Mesenchymal stem cell (in vitro differentiated cells and primary cell): Measurements from ENCODE around the gene PRKAG3.

Source experiments
- DNase-seq: peaks from one replicate; pipeline ENCODE4 v3.0.0-alpha.2; 2013
- H2AFZ ChIP-seq: one replicate; pipeline ENCODE4 v1.6.1; 2013; ENCODE audit warnings: low read depth, mild to moderate bottlenecking, control low read depth, inconsistent platforms, low read length, moderate library complexity
- H2AK5ac ChIP-seq: 2 replicates; pipeline ENCODE4 v1.6.1; 2013; ENCODE audit warnings: low read length, moderate library complexity, mild to moderate bottlenecking, inconsistent platforms; ENCODE audit not compliant: severe bottlenecking
- H2BK120ac ChIP-seq: one replicate; pipeline ENCODE4 v1.6.1; 2013; ENCODE audit warnings: low read depth, mild to moderate bottlenecking, inconsistent platforms, low read length, moderate library complexity
- H2BK12ac ChIP-seq, 2 experiments: one replicate each; pipeline ENCODE4 v1.6.1; 2013; ENCODE audit warnings: inconsistent platforms in 2 of 2, low read length in 2 of 2, mild to moderate bottlenecking in 2 of 2, moderate library complexity in 2 of 2, control low read depth in 1 of 2
- H2BK15ac ChIP-seq: one replicate; pipeline ENCODE4 v1.6.1; 2013; ENCODE audit warnings: mild to moderate bottlenecking, low read depth, inconsistent platforms; ENCODE audit not compliant: poor library complexity, severe bottlenecking
- H2BK5ac ChIP-seq: 2 replicates; pipeline ENCODE4 v1.6.1; 2013; ENCODE audit warnings: low read depth, mild to moderate bottlenecking, low read length, control low read depth, inconsistent platforms; ENCODE audit not compliant: poor library complexity, severe bottlenecking
- H3K14ac ChIP-seq, 2 experiments: one replicate each; pipeline ENCODE4 v1.6.1; 2013; ENCODE audit warnings: inconsistent platforms in 2 of 2, low read length in 2 of 2, control low read depth in 1 of 2, mild to moderate bottlenecking in 1 of 2, moderate library complexity in 1 of 2
- H3K18ac ChIP-seq, 2 experiments: one replicate each; pipeline ENCODE4 v1.6.1; 2013; ENCODE audit warnings: inconsistent platforms in 2 of 2, low read length in 2 of 2, control low read depth in 1 of 2, low read depth in 1 of 2, mild to moderate bottlenecking in 1 of 2
- H3K23ac ChIP-seq, 2 experiments: one replicate each; pipeline ENCODE4 v1.6.1; 2013; ENCODE audit warnings: inconsistent platforms in 2 of 2, low read length in 2 of 2, mild to moderate bottlenecking in 2 of 2, moderate library complexity in 2 of 2, control low read depth in 1 of 2
- H3K27ac ChIP-seq: 2 replicates; pipeline ENCODE4 v1.5.1; 2013; ENCODE audit warnings: mild to moderate bottlenecking, moderate library complexity, low read length, control low read depth, inconsistent platforms; ENCODE audit not compliant: poor library complexity, severe bottlenecking
- H3K27me3 ChIP-seq, 2 experiments: 2 replicates each; pipeline versions ENCODE4 v1.6.1 to v1.7.0; 2013; ENCODE audit warnings: low read length in 2 of 2, mild to moderate bottlenecking in 2 of 2, moderate library complexity in 2 of 2, control low read depth in 1 of 2, inconsistent platforms in 1 of 2; ENCODE audit not compliant: control insufficient read depth in 1 of 2, insufficient read depth in 1 of 2
- H3K36me3 ChIP-seq, 2 experiments: 2 replicates each; pipeline versions ENCODE4 v1.6.1 to v1.7.0; 2013; ENCODE audit warnings: low read length in 2 of 2, control low read depth in 1 of 2, inconsistent platforms in 1 of 2, low read depth in 1 of 2, mild to moderate bottlenecking in 1 of 2; ENCODE audit not compliant: insufficient read depth in 2 of 2, control insufficient read depth in 1 of 2
- H3K4ac ChIP-seq, 2 experiments: one replicate each; pipeline ENCODE4 v1.6.1; 2013; ENCODE audit warnings: inconsistent platforms in 2 of 2, low read length in 2 of 2, mild to moderate bottlenecking in 2 of 2, moderate library complexity in 2 of 2, control low read depth in 1 of 2, low read depth in 1 of 2
- H3K4me1 ChIP-seq: 2 replicates; pipeline ENCODE4 v1.6.1; 2013; ENCODE audit warnings: low read depth, low read length, control low read depth; ENCODE audit not compliant: control insufficient read depth, insufficient read depth
- H3K4me2 ChIP-seq: 2 replicates; pipeline ENCODE4 v1.6.1; 2013; ENCODE audit warnings: low read length, mild to moderate bottlenecking, inconsistent platforms; ENCODE audit not compliant: poor library complexity, severe bottlenecking
- H3K4me3 ChIP-seq, 2 experiments: 2 replicates each; pipeline versions ENCODE4 v1.5.1 to v1.7.0; 2013; ENCODE audit warnings: low read length in 2 of 2, mild to moderate bottlenecking in 2 of 2, control low read depth in 1 of 2, low read depth in 1 of 2; ENCODE audit not compliant: insufficient read depth in 1 of 2
- H3K79me1 ChIP-seq: replicated peaks from 2 replicates; pipeline ENCODE4 v1.6.1; 2013; ENCODE audit warnings: mild to moderate bottlenecking, control low read depth, low read length, inconsistent platforms; ENCODE audit not compliant: poor library complexity, severe bottlenecking
- H3K9ac ChIP-seq: 2 replicates; pipeline ENCODE4 v1.7.0; 2013; ENCODE audit warnings: mild to moderate bottlenecking, low read length, moderate library complexity
- H3K9me3 ChIP-seq: 2 replicates; pipeline ENCODE4 v1.7.0; 2013; ENCODE audit warnings: mild to moderate bottlenecking, low read length; ENCODE audit not compliant: control insufficient read depth
- H4K8ac ChIP-seq: one replicate; pipeline ENCODE4 v1.6.1; 2013; ENCODE audit warnings: inconsistent platforms, mild to moderate bottlenecking, low read length, moderate library complexity
- H4K91ac ChIP-seq: one replicate; pipeline ENCODE4 v1.6.1; 2013; ENCODE audit warnings: mild to moderate bottlenecking, low read length, inconsistent platforms
- WGBS: methylation state at CpG from one replicate; pipeline ENCODE4 v1.1.7; 2013; ENCODE audit warnings: mixed read lengths; 5-methylcytosine and 5-hydroxymethylcytosine counted together

Gene PRKAG3

GRCh38 chr2:218871345-218872302 lies 40.0 kb upstream of the PRKAG3 start:
- Histone ChIP-seq H4K8ac (no peak overlapping the region), H3K79me1 (no peaks in the 10 kb centered on the region), H3K4me3 (no peak overlapping the region), H3K9ac (no peak overlapping the region), H3K18ac (no peak overlapping the region), H2AK5ac (no peak overlapping the region), H3K4ac (no peak overlapping the region), H2BK12ac (no peak overlapping the region), H3K36me3 (no peaks in the 10 kb centered on the region), H4K91ac (no peak overlapping the region), H2BK15ac (no peak overlapping the region), H2BK120ac (no peak overlapping the region), H3K9me3 (no peaks in the 10 kb centered on the region), H2AFZ (no peak overlapping the region), H3K14ac (no peak overlapping the region), H2BK5ac (no peak overlapping the region), H3K27me3 (peaks cover 95 to 97% of the 10 kb centered on the region in 2 experiments), H3K4me1 (peaks cover 7% of the 10 kb centered on the region), H3K4me2 (no peak overlapping the region), H3K27ac (no peak overlapping the region), H3K23ac (no peak overlapping the region)
- 36% methylated on average over 60 of the region's 60 CpGs for WGBS
- DNase-seq: no peak

- Histone ChIP-seq H4K91ac (no peak overlapping the region), H3K23ac (no peak overlapping the region)
- 46% methylated on average over 16 of the region's 18 CpGs for WGBS
These were observed 39.4 kb upstream of the PRKAG3 start for GRCh38 chr2:218870984-218871344.

GRCh38 chr2:218869064-218869463 lies 37.5 kb upstream of the PRKAG3 start:
- no peak overlapping the region for H3K4ac ChIP-seq
- peaks cover 7% of the 10 kb centered on the region for H3K4me1 ChIP-seq
- H3K27me3 ChIP-seq: peaks cover 89 to 92% of the 10 kb centered on the region in 2 experiments
- H3K79me1 ChIP-seq: no peaks in the 10 kb centered on the region
- no peak overlapping the region for H3K27ac ChIP-seq
- no peak overlapping the region for H3K23ac ChIP-seq
- no peak overlapping the region for H3K14ac ChIP-seq
- no peaks in the 10 kb centered on the region for H3K9me3 ChIP-seq
- H2AK5ac ChIP-seq: no peak overlapping the region
- H3K4me2 ChIP-seq: no peak overlapping the region
- no peak overlapping the region for H3K18ac ChIP-seq
- WGBS: 91% methylated on average over 9 of the region's 9 CpGs
- no peak overlapping the region for H4K91ac ChIP-seq
- no peak overlapping the region for H4K8ac ChIP-seq
- H3K4me3 ChIP-seq: no peak overlapping the region
- no peak overlapping the region for H2AFZ ChIP-seq
- H2BK120ac ChIP-seq: no peak overlapping the region
- no peaks in the 10 kb centered on the region for H3K36me3 ChIP-seq
- no peak overlapping the region for H3K9ac ChIP-seq
- no peak overlapping the region for H2BK5ac ChIP-seq
- DNase-seq: no peak
- H2BK15ac ChIP-seq: no peak overlapping the region
- H2BK12ac ChIP-seq: no peak overlapping the region

More at GRCh38 chr2:218870984-218871344, 39.4 kb upstream of the PRKAG3 start:
- Histone ChIP-seq H4K8ac (no peak overlapping the region), H3K9me3 (no peaks in the 10 kb centered on the region), H3K18ac (no peak overlapping the region), H2AFZ (no peak overlapping the region), H3K79me1 (no peaks in the 10 kb centered on the region), H3K27ac (no peak overlapping the region), H3K4me1 (peaks cover 7% of the 10 kb centered on the region), H3K14ac (no peak overlapping the region), H2BK5ac (no peak overlapping the region), H3K4ac (no peak overlapping the region), H3K4me2 (no peak overlapping the region), H2BK12ac (no peak overlapping the region), H2BK120ac (no peak overlapping the region), H2AK5ac (no peak overlapping the region), H3K9ac (no peak overlapping the region), H2BK15ac (no peak overlapping the region), H3K36me3 (no peaks in the 10 kb centered on the region), H3K27me3 (peaks cover 96 to 97% of the 10 kb centered on the region in 2 experiments), H3K4me3 (no peak overlapping the region)
- no peak for DNase-seq

DNA sequence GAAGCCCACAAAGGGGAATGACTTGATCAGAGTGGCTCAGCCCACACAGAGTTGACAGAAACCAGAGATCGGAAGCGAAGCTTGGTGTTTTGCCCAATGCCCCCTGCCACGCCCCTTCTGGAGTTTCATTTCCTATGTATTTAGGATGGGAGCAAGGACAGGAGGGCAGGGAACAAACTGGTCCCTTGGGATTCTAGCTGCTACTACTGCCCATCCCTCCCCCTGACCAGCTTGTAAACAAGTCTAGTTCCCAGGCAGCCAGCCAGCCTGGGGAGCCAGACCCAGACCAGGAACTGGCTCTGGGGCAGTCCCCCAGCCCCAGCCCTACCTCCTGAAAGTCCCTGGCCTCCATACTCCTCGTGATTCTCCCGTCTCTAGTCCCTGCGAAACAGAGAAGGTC lies 36.3 kb upstream of the PRKAG3 start:
- Histone ChIP-seq H3K79me1 (no peaks in the 10 kb centered on the region), H2BK15ac (no peak overlapping the region), H2AFZ (no peak overlapping the region), H2BK12ac (no peak overlapping the region), H3K9ac (no peak overlapping the region), H3K4me3 (no peak overlapping the region), H3K36me3 (no peaks in the 10 kb centered on the region), H4K8ac (no peak overlapping the region), H3K4ac (no peak overlapping the region), H3K4me1 (no peaks in the 10 kb centered on the region), H3K23ac (no peak overlapping the region), H2AK5ac (no peak overlapping the region), H3K9me3 (no peaks in the 10 kb centered on the region), H2BK5ac (no peak overlapping the region), H4K91ac (no peak overlapping the region), H3K27ac (no peak overlapping the region), H2BK120ac (no peak overlapping the region), H3K18ac (no peak overlapping the region), H3K14ac (no peak overlapping the region), H3K27me3 (peaks cover 85 to 90% of the 10 kb centered on the region in 2 experiments), H3K4me2 (no peak overlapping the region)
- 44% methylated on average over 3 of the region's 6 CpGs for WGBS
- DNase-seq: no peak
